GM12878 (cell line): ENCODE results near the gene SCYL1. TPM values are rescaled to one million over a fixed set of nuclear protein-coding genes. Genes with fewer than 3 reads are reported as not detected.

Experiments used
- ATF7 ChIP-seq: fragments of 450-650 bp; IDR thresholded peaks from 2 replicates; pipeline ENCODE4 v1.6.1; 2016; ENCODE audit warnings: low read depth, mild to moderate bottlenecking
- BHLHE40 ChIP-seq, 2 experiments: fragments of 450-650 bp in 1 of 2; IDR thresholded peaks; 2 replicates each; pipeline ENCODE4 v1.6.1; 2011 to 2017; ENCODE audit warnings: low read depth in 2 of 2, borderline replicate concordance in 1 of 2, improper control_type of control experiment in 1 of 2, low read length in 1 of 2, mild to moderate bottlenecking in 1 of 2
- BMI1 ChIP-seq: fragments of 450-650 bp; IDR thresholded peaks from 2 replicates; pipeline ENCODE4 v1.6.1; 2016; ENCODE audit warnings: mild to moderate bottlenecking, moderate library complexity, borderline replicate concordance
- CREM ChIP-seq: IDR thresholded peaks from 2 replicates; pipeline ENCODE4 v1.6.1; 2014; ENCODE audit warnings: antibody characterized with exemption, low read depth
- E2F8 ChIP-seq: fragments of 450-650 bp; IDR thresholded peaks from 2 replicates; pipeline ENCODE4 v1.6.1; 2018; ENCODE audit warnings: mild to moderate bottlenecking, low read depth, moderate library complexity; ENCODE audit not compliant: partially characterized antibody
- EP300 ChIP-seq, 2 experiments: fragments of 150-350 bp in 1 of 2; IDR thresholded peaks; 2 replicates each; pipeline ENCODE4 v1.6.1; 2011 to 2012; ENCODE audit warnings: low read depth in 2 of 2, low read length in 2 of 2, borderline replicate concordance in 1 of 2, improper control_type of control experiment in 1 of 2, inconsistent platforms in 1 of 2; ENCODE audit not compliant: control insufficient read depth in 1 of 2
- EZH2 ChIP-seq: IDR thresholded peaks from 2 replicates; pipeline ENCODE4 v1.6.1; 2012; ENCODE audit warnings: low read depth, mild to moderate bottlenecking, control low read depth, inconsistent platforms, low read length, borderline replicate concordance; ENCODE audit not compliant: control insufficient read depth
- HSF1 ChIP-seq: fragments of 150-350 bp; IDR thresholded peaks from 2 replicates; pipeline ENCODE4 v1.6.1; 2014; ENCODE audit warnings: mild to moderate bottlenecking, low read depth, low read length
- IKZF2 ChIP-seq, 2 experiments: fragments of 450-650 bp; IDR thresholded peaks; 2 replicates each; pipeline ENCODE4 v1.6.1; 2017; ENCODE audit warnings: mild to moderate bottlenecking in 2 of 2, moderate library complexity in 2 of 2
- MEF2B ChIP-seq: fragments of 450-650 bp; IDR thresholded peaks from 2 replicates; pipeline ENCODE4 v1.6.1; 2018; ENCODE audit warnings: mild to moderate bottlenecking, moderate library complexity; ENCODE audit not compliant: partially characterized antibody, poor library complexity, severe bottlenecking
- NFYA ChIP-seq: IDR thresholded peaks from 2 replicates; pipeline ENCODE4 v1.6.1; 2011; ENCODE audit warnings: low read depth, mild to moderate bottlenecking, low read length, improper control_type of control experiment, borderline replicate concordance
- NFYB ChIP-seq: IDR thresholded peaks from 2 replicates; pipeline ENCODE4 v1.6.1; 2011; ENCODE audit warnings: low read depth, mild to moderate bottlenecking, low read length, improper control_type of control experiment, moderate library complexity; ENCODE audit not compliant: insufficient read depth
- PBX3 ChIP-seq: IDR thresholded peaks from 2 replicates; pipeline ENCODE4 v1.6.1; 2011; ENCODE audit warnings: mild to moderate bottlenecking, low read depth, low read length, moderate library complexity; ENCODE audit not compliant: insufficient replicate concordance
- POLR2AphosphoS5 ChIP-seq: IDR thresholded peaks from 2 replicates; pipeline ENCODE4 v1.6.1; 2011; ENCODE audit warnings: mild to moderate bottlenecking, low read length, inconsistent platforms
- RCOR1 ChIP-seq: conservative IDR thresholded peaks from 2 replicates; pipeline ENCODE4 v1.6.1; 2012; ENCODE audit warnings: low read depth, low read length, improper control_type of control experiment
- REST ChIP-seq: IDR thresholded peaks from 2 replicates; pipeline ENCODE4 v1.6.1; 2012; ENCODE audit warnings: mild to moderate bottlenecking, low read depth, low read length
- SMAD5 ChIP-seq: IDR thresholded peaks from 2 replicates; pipeline ENCODE4 v1.6.1; 2016; ENCODE audit warnings: antibody characterized with exemption, low read depth
- ZNF207 ChIP-seq: fragments of 450-650 bp; IDR thresholded peaks from 2 replicates; pipeline ENCODE4 v1.6.1; 2014; ENCODE audit warnings: antibody characterized with exemption, mild to moderate bottlenecking, borderline replicate concordance
- polyA plus RNA-seq, 11 experiments: library from polyadenylated mRNA; depleted of rRNA in 4 of 11; unstranded in 6 of 11; stranded (reverse) in 5 of 11; fragments of >200 nt; fragmentation: Nextera tagmentation in 4 of 11; fragmentation: Illumina TruSeq in 1 of 11; extraction: Ambion mirVana in 4 of 11; extraction: Trizol in 1 of 11; gene quantifications; 1 replicate in 1 of 11; 2 replicates in 10 of 11; pipeline versions ENCODE4 v1.2.1 to v1.2.3, GENCODE V29; 2011 to 2016; ENCODE audit warnings: inconsistent platforms in 2 of 11, missing spikeins in 2 of 11, low read depth in 1 of 11
- total RNA-seq, 4 experiments: library from RNA; depleted of rRNA in 3 of 4; stranded (reverse); fragments of >200 nt in 3 of 4; fragmentation: Illumina TruSeq in 1 of 4; extraction: Trizol in 1 of 4; gene quantifications; 2 replicates each; pipeline versions ENCODE4 v1.2.1 to v1.2.3, GENCODE V29; 2013 to 2021

SCYL1 gene
- total and polyA plus RNA-seq, 10 of the 15 experiments (the other 5 are each of a cell fraction or from before 2014, with no cell fraction given), result 0.80 to 82.7 (median 51.2) TPM

GRCh38 chr11:65493367-65494176 lies 31.3 kb upstream of the SCYL1 start (continued):
- TF ChIP-seq PBX3 (no peak), NFYA (no peak), BMI1 (no peak), EP300 (IDR thresholded peaks at IDR 0.05; ENCODE audit: borderline replicate concordance in 1 of 2, control insufficient read depth in 1 of 2, low read depth in 2 of 2, low read length in 2 of 2) (no peak; a peak in 1 of 4 replicates), NFYB (0 out of 2 replicates have a peak, but pooled peaks have one; percentile 22), HSF1 (peak; percentile 91; the same call in 1 of the 2 replicates), CREM (no peak), MEF2B (no peak), EZH2 (no peak), REST (no peak), E2F8 (no peak), ATF7 (no peak), BHLHE40 (IDR thresholded peaks at IDR 0.05; ENCODE audit: borderline replicate concordance in 1 of 2, low read depth in 2 of 2, low read length in 1 of 2) (0 out of 4 replicates have a peak, but pooled peaks of 1 of the 2 experiments have one; percentile 1), ZNF207 (0 out of 2 replicates have a peak, but pooled peaks have one; percentile 13), IKZF2 (IDR thresholded peaks at IDR 0.05) (peak in 1 of 2 experiments; percentile 5; a peak in 3 of 4 replicates), RCOR1 (no peak), SMAD5 (peak; percentile 24), POLR2AphosphoS5 (peak; percentile 71; the same call in 1 of the 2 replicates)
